ENCODE data around the gene YPEL3.

- TF ChIP-seq CTCF (IDR thresholded peaks at IDR 0.05) (no peak), POLR2A (IDR thresholded peaks at IDR 0.05) (no peak)
Measured at GRCh38 chr16:30110661-30111060, 14.6 kb upstream of the YPEL3 start.

Measured in adrenal gland (tissue), 5 donors.